Measurements from ENCODE around the gene ACOXL.

ACOXL gene

GRCh38 chr2:110931648-110932047, 199.3 kb downstream of the ACOXL start:
- no peak for TF ChIP-seq CTCF (IDR thresholded peaks at IDR 0.05; ENCODE audit: control insufficient read depth, extremely low read depth, insufficient read depth)
- DNase-seq (ENCODE audit: low read depth): no peak
- H3K4me3 ChIP-seq (ENCODE audit: low read depth, low read length): no peak overlapping the region

GRCh38 chr2:110933420-110933819, 201.0 kb downstream of the ACOXL start:
- DNase-seq (ENCODE audit: low read depth): no peak
- no peak for TF ChIP-seq CTCF (IDR thresholded peaks at IDR 0.05; ENCODE audit: control insufficient read depth, extremely low read depth, insufficient read depth)
- H3K4me3 ChIP-seq (ENCODE audit: low read depth, low read length): no peak overlapping the region

GRCh38 chr2:110934948-110935347, 202.6 kb downstream of the ACOXL start:
- no peak for TF ChIP-seq CTCF (IDR thresholded peaks at IDR 0.05; ENCODE audit: control insufficient read depth, extremely low read depth, insufficient read depth)
- no peak overlapping the region for H3K4me3 ChIP-seq (ENCODE audit: low read depth, low read length)
- no peak for DNase-seq (ENCODE audit: low read depth)

GRCh38 chr2:110940376-110940910, 208.1 kb downstream of the ACOXL start:
- DNase-seq (ENCODE audit: low read depth): no peak
- TF ChIP-seq CTCF (IDR thresholded peaks at IDR 0.05; ENCODE audit: control insufficient read depth, extremely low read depth, insufficient read depth): no peak
- no peak overlapping the region for H3K4me3 ChIP-seq (ENCODE audit: low read depth, low read length)

GRCh38 chr2:110941226-110941625, 208.9 kb downstream of the ACOXL start:
- H3K4me3 ChIP-seq (ENCODE audit: low read depth, low read length): no peak overlapping the region
- DNase-seq (ENCODE audit: low read depth): no peak
- no peak for TF ChIP-seq CTCF (IDR thresholded peaks at IDR 0.05; ENCODE audit: control insufficient read depth, extremely low read depth, insufficient read depth)

- H3K4me3 ChIP-seq (ENCODE audit: low read depth, low read length): no peak overlapping the region
- TF ChIP-seq CTCF (IDR thresholded peaks at IDR 0.05; ENCODE audit: control insufficient read depth, extremely low read depth, insufficient read depth): no peak
- DNase-seq (ENCODE audit: low read depth): no peak
These were observed 210.8 kb downstream of the ACOXL start for GRCh38 chr2:110943070-110943634.

- no peak overlapping the region for H3K4me3 ChIP-seq (ENCODE audit: low read depth, low read length)
- no peak for DNase-seq (ENCODE audit: low read depth)
- TF ChIP-seq CTCF (IDR thresholded peaks at IDR 0.05; ENCODE audit: control insufficient read depth, extremely low read depth, insufficient read depth): no peak
These were observed 214.5 kb downstream of the ACOXL start for GRCh38 chr2:110946902-110947301.

Measured in LNCaP clone FGC (cell line).